K562 (cell line): ENCODE measurements around the gene CSKMT.

Source experiments
- ATF3 ChIP-seq, 2 experiments: fragments of 450-650 bp in 1 of 2; sonication (generic) in 1 of 2; formaldehyde crosslinking in 1 of 2; IDR thresholded peaks in 1 of 2; conservative IDR thresholded peaks in 1 of 2; 2 replicates each; pipeline versions ENCODE4 v1.6.1 to v1.8.1; 2016 to 2023; ENCODE audit warnings: mild to moderate bottlenecking in 2 of 2, moderate library complexity in 2 of 2, inconsistent platforms in 1 of 2, missing genetic modification reagents in 1 of 2
- CBX8 ChIP-seq: fragments of 200-600 bp; sonication (generic); IDR thresholded peaks from 2 replicates; pipeline ENCODE4 v1.6.1; 2012; ENCODE audit warnings: borderline replicate concordance, mixed run types, low read depth, mild to moderate bottlenecking, moderate library complexity, mixed read lengths, low read length, control low read depth, inconsistent platforms; ENCODE audit not compliant: poor library complexity, severe bottlenecking; ENCODE audit errors: extremely low read depth
- CTCF ChIP-seq, 3 experiments: IDR thresholded peaks in 2 of 3; conservative IDR thresholded peaks in 1 of 3; 2 replicates each; pipeline ENCODE4 v1.5.1; 2011 to 2012; ENCODE audit warnings: low read length in 3 of 3, mild to moderate bottlenecking in 3 of 3, control low read depth in 2 of 3, improper control_type of control experiment in 1 of 3, inconsistent platforms in 1 of 3, low read depth in 1 of 3, mixed read lengths in 1 of 3, moderate library complexity in 1 of 3; ENCODE audit not compliant: insufficient read depth in 2 of 3
- MAX ChIP-seq: sonication (generic); formaldehyde crosslinking; IDR thresholded peaks from 2 replicates; pipeline ENCODE4 v1.9.0; 2022; ENCODE audit warnings: mild to moderate bottlenecking, missing genetic modification reagents
- POLR2AphosphoS5 ChIP-seq: IDR thresholded peaks from 2 replicates; pipeline ENCODE4 v1.6.1; 2011; ENCODE audit warnings: mild to moderate bottlenecking, low read depth, low read length, moderate library complexity; ENCODE audit not compliant: control insufficient read depth, insufficient read depth
- SFPQ ChIP-seq: fragments of 200-400 bp; formaldehyde crosslinking; IDR thresholded peaks from 2 replicates; pipeline ENCODE4 v1.6.1; 2017; ENCODE audit warnings: mild to moderate bottlenecking, low read depth, low read length, moderate library complexity
- TAF15 ChIP-seq: fragments of 200-400 bp; formaldehyde crosslinking; IDR thresholded peaks from 2 replicates; pipeline ENCODE4 v1.6.1; 2017; ENCODE audit warnings: mild to moderate bottlenecking, low read depth, low read length, moderate library complexity
- ZC3H8 ChIP-seq: fragments of 450-650 bp; IDR thresholded peaks from 2 replicates; pipeline ENCODE4 v1.6.1; 2017

GRCh38 chr11:62688491-62688890 lies 23.4 kb downstream of the CSKMT start:
- TF ChIP-seq POLR2AphosphoS5 (no peak), TAF15 (no peak), MAX (CRISPR knock-in tag) (no peak), CTCF (IDR thresholded peaks at IDR 0.05 in 2 of 3, conservative IDR thresholded peaks at IDR 0.05 in 1 of 3; ENCODE audit: insufficient read depth in 2 of 3, low read depth in 1 of 3, low read length in 3 of 3) (no peak), CBX8 (no peak), ZC3H8 (no peak), ATF3 (IDR thresholded peaks at IDR 0.05) (no peak), ATF3 (CRISPR knock-in tag; conservative IDR thresholded peaks at IDR 0.05) (no peak), SFPQ (no peak)
